Activated T-helper 1 cell treated with anti-CD3 and anti-CD28 coated beads, Interleukin-12 subunit alpha, Interleukin-12 subunit beta, Interleukin-2, Interleukin-4 antibody, amounts not matched to agents 30 ng/mL and 10 ng/mL and 1 ng/mL, durations not matched to agents 14 hours and 24 hours and 36 hours (primary cell): ENCODE results near the gene RPL9. TPM values are rescaled to one million over a fixed set of nuclear protein-coding genes. Genes with fewer than 3 reads are reported as not detected.
"Not testable (repeated sequence)": the region's sequence is repeated elsewhere in the genome, so short reads cannot be mapped to it uniquely, and the experiment has no call there.

ENCODE experiments used
- DNase-seq: peaks from one replicate; pipeline ENCODE4 v3.0.0; 2021; ENCODE audit warnings: low spot score
- H3K27ac Mint-ChIP-seq: one replicate; pipeline ENCODE4 v1.8.0; 2021; ENCODE audit warnings: mild to moderate bottlenecking, mixed read lengths
- H3K27me3 Mint-ChIP-seq: one replicate; pipeline ENCODE4 v1.8.0; 2022; ENCODE audit warnings: mild to moderate bottlenecking, moderate library complexity, mixed read lengths; ENCODE audit not compliant: insufficient read depth
- H3K36me3 Mint-ChIP-seq: one replicate; pipeline ENCODE4 v1.8.0; 2021; ENCODE audit warnings: low read depth, mixed read lengths
- H3K4me1 Mint-ChIP-seq: one replicate; pipeline ENCODE4 v1.8.0; 2021; ENCODE audit warnings: low read depth, mixed read lengths
- H3K4me3 Mint-ChIP-seq: one replicate; pipeline ENCODE4 v1.8.0; 2021; ENCODE audit warnings: mild to moderate bottlenecking, moderate library complexity, mixed read lengths
- H3K9me3 Mint-ChIP-seq: one replicate; pipeline ENCODE4 v1.8.0; 2021; ENCODE audit warnings: mixed read lengths
- intact Hi-C: fragments of 100-400 bp; cut with micrococcal nuclease; formaldehyde crosslinking; loops from one replicate; pipeline ENCODE4 v1.15.1; 2024
- total RNA-seq: library from RNA; stranded (reverse); gene quantifications from 2 replicates; pipeline ENCODE4 v1.2.3, GENCODE V29; 2022

The RPL9 gene
- 1,540 and 1,586 TPM in 2 replicates for total RNA-seq

DNA sequence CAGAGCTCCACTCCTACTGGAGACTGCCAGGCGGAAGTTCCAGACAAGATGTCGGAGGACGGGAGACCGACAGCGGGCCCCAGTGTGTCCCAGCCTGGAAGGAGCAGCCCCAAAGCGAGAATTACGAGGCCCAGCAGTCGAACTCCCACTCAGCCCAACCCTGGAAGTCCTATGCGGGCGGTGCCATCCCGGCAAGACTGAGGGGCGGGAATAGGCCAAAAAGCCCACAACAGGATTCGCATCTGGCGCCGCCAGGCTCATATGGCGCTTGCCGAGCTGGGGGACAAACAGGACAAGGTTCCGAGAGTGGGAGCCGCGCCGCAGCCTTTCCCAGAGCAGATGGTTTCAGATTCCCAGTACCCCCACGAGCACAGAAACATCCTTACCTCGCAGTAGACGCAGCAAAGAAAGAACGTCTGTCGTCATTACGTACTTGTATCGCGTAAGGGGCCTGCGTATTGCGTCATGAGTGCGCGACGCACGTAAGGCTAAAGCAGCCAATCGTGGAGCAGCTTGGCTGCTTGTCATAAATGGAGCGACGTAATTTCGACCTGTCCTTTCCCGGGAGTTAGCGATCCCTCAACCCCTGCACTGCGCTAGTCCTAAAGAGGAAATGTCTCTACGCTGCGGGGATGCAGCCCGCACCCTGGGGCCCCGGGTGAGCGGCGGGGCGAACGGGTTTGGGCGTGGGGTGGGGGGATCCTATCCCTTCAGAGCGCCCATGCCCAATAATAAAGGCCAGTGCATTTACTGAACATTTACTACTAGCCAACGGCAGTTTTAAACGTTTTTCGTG lies at the start of gene RPL9, which contains the start of gene LIAS:
Gene RPL9 (minus strand): TSS at position 418 of the 796 bp plus-strand sequence. CDS start 483 bp downstream, outside the sequence.
Gene LIAS (plus strand): TSS at position 552 of the 796 bp plus-strand sequence. CDS start 62 bp downstream, at position 614.
- Mint-ChIP-seq H3K36me3 (peaks cover 49% of the 10 kb centered on the region), H3K27me3 (no peaks in the 10 kb centered on the region), H3K4me3 (peak within 1 kb of the TSS; percentile 99), H3K27ac (peak within 1 kb of the TSS; percentile 99), H3K4me1 (peaks cover 49% of the 10 kb centered on the region), H3K9me3 (no peaks in the 10 kb centered on the region)
- intact Hi-C loops, result loop anchor here (1.0 to 5.0 kb wide), 14 partner anchors 8 to 1566 kb away; partner anchors contain the start of genes N4BP2, PDS5A, RFC1 and SMIM14
- peak; percentile 93 for DNase-seq

DNA sequence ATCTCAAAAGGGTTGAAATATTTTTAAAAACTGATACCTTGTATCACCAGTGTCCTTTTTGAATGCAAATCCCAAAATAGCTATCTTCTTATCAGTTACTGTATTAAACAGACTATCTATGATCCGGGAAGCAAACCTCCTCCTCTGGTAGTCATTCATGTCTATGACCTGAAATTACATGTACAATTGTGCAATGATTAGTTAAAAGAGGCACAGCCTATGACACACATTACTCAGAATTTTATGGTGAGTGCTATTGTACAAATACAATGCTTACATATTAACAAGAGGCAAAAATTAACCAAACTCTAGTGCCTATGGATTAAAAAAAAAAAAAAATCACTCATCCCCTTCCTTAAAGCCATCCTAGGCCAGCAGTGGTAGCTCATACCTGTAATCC lies 46.9 kb upstream of the RPL9 start:
- no peaks in the 10 kb centered on the region for H3K9me3 Mint-ChIP-seq
- H3K27ac Mint-ChIP-seq, result no peak overlapping the region
- peaks cover 33% of the 10 kb centered on the region for H3K36me3 Mint-ChIP-seq

DNA sequence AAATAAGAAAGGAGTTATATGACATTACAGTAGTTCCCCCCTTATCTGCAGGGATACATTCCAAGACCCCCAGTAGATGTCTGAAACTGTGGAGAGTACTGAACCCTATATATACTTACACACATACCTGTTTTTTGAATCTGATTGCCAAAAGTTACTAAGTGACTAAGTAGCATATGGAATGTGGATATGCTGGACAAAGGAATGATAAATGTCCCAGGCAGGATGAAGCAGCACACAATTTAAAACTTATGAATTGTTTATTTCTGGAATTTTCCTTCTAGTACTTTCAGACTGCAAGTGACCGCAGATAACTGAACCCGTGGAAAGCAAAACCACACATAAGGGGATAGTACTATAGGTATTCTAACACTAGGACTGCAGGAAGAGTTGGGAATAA lies 45.8 kb upstream of the RPL9 start:
- intact Hi-C loops, result no loop called here
- H3K4me3 Mint-ChIP-seq, result no peak overlapping the region
- H3K4me1 Mint-ChIP-seq, result no peaks in the 10 kb centered on the region
- H3K9me3 Mint-ChIP-seq, result no peaks in the 10 kb centered on the region
- peaks cover 30% of the 10 kb centered on the region for H3K36me3 Mint-ChIP-seq
- DNase-seq, result no peak
- no peaks in the 10 kb centered on the region for H3K27me3 Mint-ChIP-seq
- no peak overlapping the region for H3K27ac Mint-ChIP-seq

More for the DNA sequence above, 46.9 kb upstream of the RPL9 start:
- no peak for DNase-seq
- Mint-ChIP-seq H3K4me3 (no peak overlapping the region), H3K27me3 (no peaks in the 10 kb centered on the region), H3K4me1 (no peaks in the 10 kb centered on the region)
- intact Hi-C loops, result no loop called here

DNA sequence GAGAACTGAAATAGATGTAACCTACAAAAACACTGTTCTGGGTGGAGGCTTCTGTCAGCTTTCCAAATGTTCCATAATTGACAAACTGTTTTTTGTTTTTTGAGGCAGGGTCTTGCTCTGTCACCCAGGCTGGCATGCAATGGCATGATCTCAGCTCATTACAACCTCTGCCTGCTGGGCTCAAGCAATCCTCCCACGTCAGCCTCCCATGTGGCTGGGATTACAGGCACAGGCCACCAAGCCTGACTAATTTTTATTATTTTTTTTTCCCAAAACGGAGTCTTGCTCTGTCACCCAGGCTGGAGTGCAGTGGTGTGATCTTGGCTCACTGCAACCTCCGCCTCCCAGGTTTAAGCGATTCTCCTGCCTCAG lies 43.9 kb upstream of the RPL9 start:
- intact Hi-C loops, H3K4me1 Mint-ChIP-seq, H3K27ac Mint-ChIP-seq, H3K27me3 Mint-ChIP-seq, H3K4me3 Mint-ChIP-seq, DNase-seq, H3K9me3 Mint-ChIP-seq: not testable (repeated sequence)
- peaks cover 28% of the 10 kb centered on the region for H3K36me3 Mint-ChIP-seq

DNA sequence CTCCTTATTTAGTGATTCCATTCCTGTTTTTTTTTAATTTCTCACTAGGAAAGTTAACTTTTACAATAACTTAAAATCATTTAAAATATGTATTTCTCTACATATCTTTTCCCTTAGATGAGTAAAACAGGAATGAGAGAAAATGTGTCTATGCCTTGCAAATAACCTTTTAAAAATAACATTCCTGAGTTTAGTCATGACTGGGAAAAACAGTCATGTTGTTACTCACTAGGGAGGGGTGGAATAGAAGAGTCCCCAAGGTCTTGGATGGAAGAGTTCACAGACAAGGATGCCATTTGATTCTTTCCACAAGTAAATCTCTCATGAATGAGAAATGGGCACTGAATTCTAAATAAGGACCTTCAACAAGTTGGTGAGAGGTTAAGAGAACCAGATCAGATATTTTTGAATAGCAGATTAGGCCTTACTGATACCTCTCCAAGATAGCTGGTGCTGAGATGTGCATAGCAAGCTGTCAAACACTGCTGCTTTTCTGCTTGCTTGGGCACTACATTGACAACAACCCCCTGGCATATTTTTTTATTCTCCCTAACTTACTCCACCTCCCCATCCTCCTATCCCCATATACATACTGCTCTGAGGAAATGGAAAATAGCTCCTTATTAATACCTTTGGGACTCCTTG lies 43.4 kb upstream of the RPL9 start:
- intact Hi-C loops, result no loop called here
- DNase-seq, result no peak
- peaks cover 28% of the 10 kb centered on the region for H3K36me3 Mint-ChIP-seq

DNA sequence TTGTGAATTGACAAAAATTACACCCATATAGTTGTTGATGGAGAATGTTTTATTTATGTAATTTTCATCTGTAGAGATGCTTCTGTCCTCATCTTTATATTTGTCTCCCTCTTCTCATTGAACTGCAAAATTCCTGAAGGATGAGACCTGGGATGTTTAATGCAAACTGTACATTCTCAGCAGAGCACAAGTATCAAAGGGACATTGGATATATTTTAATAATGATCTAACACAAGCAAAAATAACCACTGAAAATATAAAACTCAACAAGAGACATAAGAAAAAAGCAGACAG lies 40.0 kb upstream of the RPL9 start:
- Mint-ChIP-seq H3K36me3 (peaks cover 15% of the 10 kb centered on the region), H3K9me3 (no peaks in the 10 kb centered on the region), H3K4me1 (no peaks in the 10 kb centered on the region), H3K27me3 (no peaks in the 10 kb centered on the region), H3K27ac (no peak overlapping the region), H3K4me3 (no peak overlapping the region)
- intact Hi-C loops, result no loop called here
- DNase-seq, result no peak

More for the DNA sequence above, 43.4 kb upstream of the RPL9 start:
- H3K4me1 Mint-ChIP-seq, result no peaks in the 10 kb centered on the region
- H3K9me3 Mint-ChIP-seq, result no peaks in the 10 kb centered on the region
- no peak overlapping the region for H3K27ac Mint-ChIP-seq
- no peaks in the 10 kb centered on the region for H3K27me3 Mint-ChIP-seq
- no peak overlapping the region for H3K4me3 Mint-ChIP-seq

DNA sequence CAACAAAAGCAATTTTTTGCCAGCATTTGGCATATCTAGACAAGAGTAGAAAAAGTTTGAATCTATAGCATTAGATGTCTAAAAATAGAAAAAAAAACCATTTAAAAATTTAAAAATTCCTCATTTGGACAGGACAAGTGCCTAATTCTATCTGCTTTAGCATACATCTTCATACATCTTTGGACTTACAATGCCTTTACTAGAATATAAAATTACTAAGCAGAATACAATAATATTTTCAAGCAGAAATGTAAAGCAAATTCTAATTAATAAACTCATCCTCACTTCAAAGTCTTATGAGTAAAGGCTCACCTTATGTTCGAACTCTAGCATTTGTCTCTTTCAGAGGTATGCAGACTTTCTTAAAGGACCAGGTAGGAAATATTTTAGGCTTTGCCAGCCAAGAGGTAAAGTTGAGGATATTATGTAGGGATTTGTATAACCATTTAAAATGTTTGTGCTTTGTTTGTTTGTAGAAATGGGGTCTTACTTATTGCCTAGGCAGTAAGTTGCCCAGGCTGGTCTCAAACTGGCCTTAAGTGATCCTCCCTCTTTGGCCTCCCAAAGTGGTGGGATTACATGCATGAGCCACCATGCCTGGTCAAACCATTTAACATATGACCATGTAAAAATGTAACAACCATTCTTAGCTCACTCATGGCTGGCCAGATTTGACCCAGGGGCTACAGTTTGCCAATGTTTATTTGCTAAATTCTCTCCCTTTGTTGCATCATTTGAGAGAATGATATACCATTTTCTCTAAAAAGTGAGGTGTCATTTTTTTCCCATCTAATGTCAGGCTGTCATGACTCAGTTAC lies 39.4 kb upstream of the RPL9 start:
- no peak for DNase-seq
- Mint-ChIP-seq H3K4me1 (no peaks in the 10 kb centered on the region), H3K27ac (no peak overlapping the region), H3K36me3 (peaks cover 10% of the 10 kb centered on the region), H3K4me3 (no peak overlapping the region), H3K27me3 (no peaks in the 10 kb centered on the region), H3K9me3 (no peaks in the 10 kb centered on the region)
- intact Hi-C loops, result no loop called here

DNA sequence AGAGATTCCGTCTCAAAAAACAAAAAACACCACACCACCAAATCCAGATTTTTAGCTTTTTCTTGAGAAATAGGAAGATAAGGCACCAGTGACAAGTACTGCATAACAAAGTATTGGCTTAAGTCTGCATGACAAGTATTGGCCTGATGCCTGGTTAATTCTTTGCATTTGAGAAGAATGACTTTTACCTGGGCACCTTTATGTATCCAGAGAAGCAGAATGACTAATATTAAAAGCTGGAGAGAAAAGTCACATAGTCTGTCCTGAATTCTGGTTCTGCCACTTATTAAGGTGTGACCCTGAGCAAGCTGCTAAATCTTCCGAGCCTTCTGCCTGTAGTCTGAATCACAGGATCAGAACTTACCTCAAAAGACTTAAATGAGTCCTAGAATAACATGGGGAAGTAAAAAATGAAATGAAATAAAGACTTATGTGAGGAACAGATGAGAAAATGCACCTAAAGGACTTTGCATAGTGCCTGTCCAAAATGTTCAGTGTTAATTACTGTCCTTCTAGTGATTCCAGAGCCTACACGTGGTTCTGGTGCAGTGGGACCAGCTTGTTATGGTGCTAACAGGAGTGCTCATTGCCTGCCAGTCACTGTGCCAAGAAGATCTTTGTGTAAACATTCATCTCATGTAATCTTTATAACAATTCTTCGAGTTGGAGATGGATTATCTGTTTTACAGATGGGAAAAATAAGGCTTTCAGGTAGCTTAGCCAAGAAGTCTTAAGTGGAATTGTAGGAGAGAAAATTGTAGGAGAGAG lies 36.9 kb upstream of the RPL9 start:
- H3K27ac Mint-ChIP-seq, result no peak overlapping the region
- DNase-seq, result no peak
- H3K9me3 Mint-ChIP-seq, result no peaks in the 10 kb centered on the region
- H3K4me3 Mint-ChIP-seq, result no peak overlapping the region
- H3K36me3 Mint-ChIP-seq, result peaks cover 5% of the 10 kb centered on the region
- intact Hi-C loops, result no loop called here
- H3K27me3 Mint-ChIP-seq, result no peaks in the 10 kb centered on the region
- no peaks in the 10 kb centered on the region for H3K4me1 Mint-ChIP-seq

DNA sequence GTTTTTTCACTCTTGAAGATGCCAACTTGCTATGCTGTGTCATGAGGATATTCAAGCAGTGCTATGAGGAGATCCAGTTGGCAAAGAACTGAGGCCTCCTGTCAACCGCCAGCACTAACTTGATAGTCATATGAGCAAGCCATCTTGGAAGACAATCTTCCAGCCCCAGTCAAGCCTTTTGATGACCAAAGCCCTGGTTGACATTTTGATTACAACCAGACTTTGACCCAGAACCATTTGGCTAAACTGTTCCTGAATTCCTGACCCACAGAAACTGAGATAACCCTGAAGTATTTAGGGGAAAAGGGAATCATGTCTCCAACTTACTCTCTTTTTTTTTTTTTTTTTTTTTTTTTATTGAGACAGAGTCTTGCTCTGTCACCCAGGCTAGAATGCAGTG lies 35.6 kb upstream of the RPL9 start:
- DNase-seq, result no peak
- Mint-ChIP-seq H3K4me3 (no peak overlapping the region), H3K27me3 (no peaks in the 10 kb centered on the region), H3K4me1 (no peaks in the 10 kb centered on the region), H3K27ac (no peak overlapping the region), H3K9me3 (no peaks in the 10 kb centered on the region), H3K36me3 (peaks cover 3% of the 10 kb centered on the region)
- intact Hi-C loops, result no loop called here

DNA sequence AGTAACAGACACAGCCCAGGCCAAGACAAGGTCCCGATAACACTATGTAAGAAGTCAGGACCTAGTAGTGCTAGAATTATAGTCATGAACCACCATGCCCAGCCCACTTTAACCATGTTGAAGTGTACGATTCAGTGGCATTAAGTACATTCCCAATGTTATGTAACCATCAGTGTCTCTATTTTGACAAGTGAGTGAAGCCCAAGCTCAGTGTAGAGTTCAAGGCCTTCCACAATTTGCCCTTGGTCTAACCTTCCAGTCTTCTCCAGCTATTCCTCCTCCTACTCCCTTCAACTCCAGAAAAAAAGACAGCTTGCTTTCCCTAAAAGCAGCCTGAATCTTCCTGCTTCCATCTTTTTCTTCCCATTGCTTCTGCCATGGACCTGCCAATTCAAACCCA lies 31.6 kb upstream of the RPL9 start:
- Mint-ChIP-seq H3K36me3 (no peaks in the 10 kb centered on the region), H3K9me3 (no peaks in the 10 kb centered on the region), H3K27ac (no peak overlapping the region), H3K4me3 (no peak overlapping the region), H3K4me1 (no peaks in the 10 kb centered on the region), H3K27me3 (no peaks in the 10 kb centered on the region)
- no peak for DNase-seq
- intact Hi-C loops, result no loop called here

DNA sequence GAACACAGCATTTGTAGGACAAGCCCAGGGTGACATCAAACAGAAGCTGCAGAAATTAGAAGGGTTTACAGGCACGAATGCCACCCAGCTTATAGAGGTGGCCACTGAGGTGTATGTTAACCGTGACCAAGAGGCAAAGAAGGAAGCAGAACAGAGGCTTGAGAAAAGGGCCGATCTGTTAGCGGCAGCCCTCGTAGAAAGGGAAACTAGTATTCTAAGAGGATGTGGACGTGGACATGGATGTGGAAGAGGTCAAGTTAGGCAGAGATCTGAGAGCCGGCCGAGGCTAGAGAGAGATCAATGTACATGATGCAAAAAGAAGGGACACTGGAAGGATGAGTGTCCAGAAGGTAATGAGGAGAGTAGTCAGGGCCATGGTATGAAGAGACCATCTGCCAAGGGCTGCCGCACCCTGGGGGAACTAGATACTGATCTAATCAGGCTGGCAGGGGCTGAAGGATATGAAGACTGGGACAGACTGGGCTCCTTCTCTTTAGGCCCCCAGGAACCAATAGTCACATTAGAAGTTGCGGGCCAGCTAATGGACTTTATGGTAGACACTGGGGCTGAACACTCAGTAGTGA lies 27.6 kb upstream of the RPL9 start:
- Mint-ChIP-seq H3K36me3 (no peaks in the 10 kb centered on the region), H3K27ac (no peak overlapping the region), H3K9me3 (peaks cover 6% of the 10 kb centered on the region), H3K4me3 (no peak overlapping the region), H3K27me3 (no peaks in the 10 kb centered on the region), H3K4me1 (no peaks in the 10 kb centered on the region)
- intact Hi-C loops, result no loop called here
- DNase-seq, result no peak

DNA sequence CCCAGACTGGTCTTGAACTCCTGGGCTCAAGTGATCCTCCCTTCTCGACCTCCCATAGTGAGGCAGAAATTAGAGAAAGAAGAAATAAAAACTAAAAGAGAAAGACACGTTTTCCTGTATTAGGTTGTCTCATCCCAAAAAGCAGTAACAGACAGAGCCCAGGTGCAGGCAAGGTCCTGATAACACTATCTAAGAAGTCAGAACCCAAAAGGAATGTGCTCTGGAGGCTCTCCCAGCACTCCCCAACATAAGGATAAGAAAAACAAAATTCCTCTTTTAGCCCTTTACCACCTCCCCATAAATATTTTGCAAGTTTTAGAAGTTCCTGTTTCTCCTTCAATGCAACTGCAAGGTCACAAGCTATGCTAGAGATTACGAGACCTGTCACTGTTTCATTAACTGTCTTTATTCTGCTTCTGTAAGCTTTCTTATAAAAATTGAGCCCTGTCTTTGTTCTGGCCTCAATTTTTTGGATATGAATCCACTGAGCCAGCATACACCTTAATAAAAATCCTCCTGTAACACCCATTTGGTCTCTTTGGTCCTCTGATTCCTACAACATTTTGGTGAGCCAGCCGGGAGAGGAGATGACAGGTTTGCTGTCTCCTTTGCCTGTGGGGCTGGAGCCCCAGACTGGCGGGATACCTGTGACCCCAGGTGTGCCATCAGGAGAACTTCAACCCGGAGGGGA lies 26.0 kb upstream of the RPL9 start:
- Mint-ChIP-seq H3K4me3 (no peak overlapping the region), H3K36me3 (no peaks in the 10 kb centered on the region), H3K9me3 (peaks cover 6% of the 10 kb centered on the region), H3K27ac (no peak overlapping the region), H3K27me3 (no peaks in the 10 kb centered on the region), H3K4me1 (no peaks in the 10 kb centered on the region)
- DNase-seq, result no peak
- intact Hi-C loops, result no loop called here
